GM23338 (cell line): Measurements from ENCODE around the gene PRKAG1. TPM values are rescaled to one million over a fixed set of nuclear protein-coding genes. Genes with fewer than 3 reads are reported as not detected.

Experiments used
- ATAC-seq: fragments of 200-7000 bp; cut with Tn5 transposase; 3 replicates; pipeline ENCODE4 v1.9.1; 2020
- DNase-seq: peaks from one replicate; pipeline ENCODE4 v3.0.0-alpha.2; 2015; ENCODE audit warnings: low spot score
- H2AFZ ChIP-seq: fragments of 200-600 bp; sonication (generic); 2 replicates; pipeline ENCODE4 v1.8.0; 2016; ENCODE audit warnings: antibody characterized with exemption, mild to moderate bottlenecking, moderate library complexity
- H3F3A ChIP-seq: fragments of 200-600 bp; sonication (generic); replicated peaks from 2 replicates; pipeline ENCODE4 v1.8.0; 2017; ENCODE audit warnings: antibody characterized with exemption, mixed run types, low read depth
- H3K27ac ChIP-seq: fragments of 200-600 bp; sonication (generic); 2 replicates; pipeline ENCODE4 v1.6.1; 2016; ENCODE audit warnings: low read depth
- H3K27me3 ChIP-seq: fragments of 200-600 bp; sonication (generic); 2 replicates; pipeline ENCODE4 v1.8.0; 2016; ENCODE audit warnings: mild to moderate bottlenecking, mixed run types, moderate library complexity; ENCODE audit not compliant: insufficient read depth
- H3K36me3 ChIP-seq: fragments of 200-600 bp; sonication (generic); 2 replicates; pipeline ENCODE4 v1.8.0; 2016; ENCODE audit warnings: mild to moderate bottlenecking; ENCODE audit not compliant: insufficient read depth
- H3K4me1 ChIP-seq: fragments of 200-600 bp; sonication (generic); 2 replicates; pipeline ENCODE4 v1.8.0; 2016; ENCODE audit warnings: mild to moderate bottlenecking, moderate library complexity; ENCODE audit not compliant: insufficient read depth
- H3K4me2 ChIP-seq: fragments of 200-600 bp; sonication (generic); 2 replicates; pipeline ENCODE4 v1.7.1; 2017; ENCODE audit warnings: mixed run types
- H3K4me3 ChIP-seq: fragments of 200-600 bp; sonication (generic); 2 replicates; pipeline ENCODE4 v1.6.1; 2016; ENCODE audit warnings: mixed run types
- H3K79me2 ChIP-seq: fragments of 200-600 bp; sonication (generic); replicated peaks from 2 replicates; pipeline ENCODE4 v1.8.0; 2017; ENCODE audit warnings: mild to moderate bottlenecking; ENCODE audit not compliant: insufficient read depth
- H3K9me2 ChIP-seq: fragments of 200-600 bp; sonication (generic); 2 replicates; pipeline ENCODE4 v1.8.0; 2017; ENCODE audit not compliant: insufficient read depth
- H4K20me1 ChIP-seq: fragments of 200-600 bp; sonication (generic); replicated peaks from 2 replicates; pipeline ENCODE4 v1.8.0; 2017; ENCODE audit warnings: mild to moderate bottlenecking; ENCODE audit not compliant: insufficient read depth
- H3K27ac Mint-ChIP-seq: 2 replicates; pipeline ENCODE4 v1.8.0; 2020; ENCODE audit warnings: inconsistent platforms, mild to moderate bottlenecking, moderate library complexity, mixed read lengths
- H3K27me3 Mint-ChIP-seq: 3 replicates; pipeline ENCODE4 v1.8.0; 2022; ENCODE audit warnings: low read depth, mild to moderate bottlenecking, moderate library complexity, mixed read lengths, inconsistent platforms; ENCODE audit not compliant: insufficient read depth, poor library complexity
- H3K36me3 Mint-ChIP-seq: 3 replicates; pipeline ENCODE4 v1.8.0; 2021; ENCODE audit warnings: low read depth, mild to moderate bottlenecking, inconsistent platforms, moderate library complexity, mixed read lengths
- H3K4me1 Mint-ChIP-seq: 3 replicates; pipeline ENCODE4 v1.8.0; 2020; ENCODE audit warnings: mild to moderate bottlenecking, inconsistent platforms, mixed read lengths
- H3K4me3 Mint-ChIP-seq: 3 replicates; pipeline ENCODE4 v1.8.0; 2021; ENCODE audit warnings: moderate library complexity, mild to moderate bottlenecking, inconsistent platforms, mixed read lengths
- H3K9me3 Mint-ChIP-seq: 3 replicates; pipeline ENCODE4 v1.8.0; 2020; ENCODE audit warnings: moderate library complexity, mild to moderate bottlenecking, inconsistent platforms, mixed read lengths
- CREB1 ChIP-seq: fragments of 250-450 bp; sonication (Bioruptor Pico); IDR thresholded peaks from 2 replicates; pipeline ENCODE4 v1.5.0; 2020; ENCODE audit warnings: low read depth, mild to moderate bottlenecking, moderate library complexity
- ETS1 ChIP-seq: IDR thresholded peaks from 2 replicates; pipeline ENCODE4 v1.6.1; 2016; ENCODE audit warnings: antibody characterized with exemption
- EZH2 ChIP-seq: fragments of 200-600 bp; sonication (generic); IDR thresholded peaks from one replicate; pipeline ENCODE4 v1.8.0; 2017; ENCODE audit warnings: antibody characterized with exemption, mild to moderate bottlenecking, low read depth; ENCODE audit not compliant: unreplicated experiment
- EZH2phosphoT487 ChIP-seq: fragments of 200-600 bp; sonication (generic); IDR thresholded peaks from one replicate; pipeline ENCODE4 v1.8.1; 2018; ENCODE audit warnings: antibody characterized with exemption; ENCODE audit not compliant: unreplicated experiment
- JUNB ChIP-seq: IDR thresholded peaks from one replicate; pipeline ENCODE4 v1.6.1; 2016; ENCODE audit warnings: antibody characterized with exemption; ENCODE audit not compliant: unreplicated experiment
- NANOG ChIP-seq: IDR thresholded peaks from 2 replicates; pipeline ENCODE4 v1.6.1; 2016; ENCODE audit warnings: antibody characterized with exemption, borderline replicate concordance
- POLR2AphosphoS5 ChIP-seq: IDR thresholded peaks from 2 replicates; pipeline ENCODE4 v1.6.1; 2016; ENCODE audit warnings: antibody characterized with exemption, low read depth
- REST ChIP-seq: IDR thresholded peaks from one replicate; pipeline ENCODE4 v1.6.1; 2018; ENCODE audit warnings: antibody characterized with exemption; ENCODE audit not compliant: unreplicated experiment
- STAT1 ChIP-seq: IDR thresholded peaks from one replicate; pipeline ENCODE4 v1.6.1; 2016; ENCODE audit warnings: antibody characterized with exemption; ENCODE audit not compliant: unreplicated experiment
- ZNF114 ChIP-seq: fragments of 250-450 bp; sonication (Bioruptor Pico); IDR thresholded peaks from 2 replicates; pipeline ENCODE4 v1.5.0; 2020; ENCODE audit warnings: mild to moderate bottlenecking, moderate library complexity
- ZNF331 ChIP-seq: fragments of 250-450 bp; sonication (Bioruptor Pico); IDR thresholded peaks from 2 replicates; pipeline ENCODE4 v1.5.0; 2020; ENCODE audit warnings: low read depth, mild to moderate bottlenecking, moderate library complexity
- polyA plus RNA-seq: library from polyadenylated mRNA; unstranded; fragments of >200 nt; fragmentation: Nextera tagmentation; extraction: Ambion mirVana; gene quantifications from 2 replicates; pipeline ENCODE4 v1.2.1, GENCODE V29; 2016
- total RNA-seq: library from RNA; depleted of rRNA; stranded (reverse); fragments of >200 nt; shearing (Covaris generic); gene quantifications from 2 replicates; pipeline ENCODE4 v1.2.3, GENCODE V29; 2014
- TF ChIP-seq, protein P1 (sequence below): fragments of 250-450 bp; sonication (Bioruptor Pico); IDR thresholded peaks from 2 replicates; pipeline ENCODE4 v1.5.0; 2020; ENCODE audit warnings: mild to moderate bottlenecking, moderate library complexity

PRKAG1 gene
- total and polyA plus RNA-seq, 2 experiments from 2014 or later = 19.9 to 35.4 TPM

- no peak for ATAC-seq
- Mint-ChIP-seq H3K27ac (no peak overlapping the region), H3K36me3 (no peaks in the 10 kb centered on the region), H3K27me3 (peaks cover 74% of the 10 kb centered on the region), H3K4me3 (no peak overlapping the region), H3K4me1 (peaks cover 20% of the 10 kb centered on the region), H3K9me3 (no peaks in the 10 kb centered on the region)
- no peaks in the 10 kb centered on the region for H3K9me2 ChIP-seq
- TF ChIP-seq CREB1 (CRISPR knock-in tag) (no peak), EZH2phosphoT487 (no peak), JUNB (no peak), ZNF114 (no peak), ETS1 (no peak), REST (no peak), ZNF331 (no peak), EZH2 (no peak), POLR2AphosphoS5 (no peak), NANOG (no peak), STAT1 (no peak)
- TF ChIP-seq, protein P1, sequence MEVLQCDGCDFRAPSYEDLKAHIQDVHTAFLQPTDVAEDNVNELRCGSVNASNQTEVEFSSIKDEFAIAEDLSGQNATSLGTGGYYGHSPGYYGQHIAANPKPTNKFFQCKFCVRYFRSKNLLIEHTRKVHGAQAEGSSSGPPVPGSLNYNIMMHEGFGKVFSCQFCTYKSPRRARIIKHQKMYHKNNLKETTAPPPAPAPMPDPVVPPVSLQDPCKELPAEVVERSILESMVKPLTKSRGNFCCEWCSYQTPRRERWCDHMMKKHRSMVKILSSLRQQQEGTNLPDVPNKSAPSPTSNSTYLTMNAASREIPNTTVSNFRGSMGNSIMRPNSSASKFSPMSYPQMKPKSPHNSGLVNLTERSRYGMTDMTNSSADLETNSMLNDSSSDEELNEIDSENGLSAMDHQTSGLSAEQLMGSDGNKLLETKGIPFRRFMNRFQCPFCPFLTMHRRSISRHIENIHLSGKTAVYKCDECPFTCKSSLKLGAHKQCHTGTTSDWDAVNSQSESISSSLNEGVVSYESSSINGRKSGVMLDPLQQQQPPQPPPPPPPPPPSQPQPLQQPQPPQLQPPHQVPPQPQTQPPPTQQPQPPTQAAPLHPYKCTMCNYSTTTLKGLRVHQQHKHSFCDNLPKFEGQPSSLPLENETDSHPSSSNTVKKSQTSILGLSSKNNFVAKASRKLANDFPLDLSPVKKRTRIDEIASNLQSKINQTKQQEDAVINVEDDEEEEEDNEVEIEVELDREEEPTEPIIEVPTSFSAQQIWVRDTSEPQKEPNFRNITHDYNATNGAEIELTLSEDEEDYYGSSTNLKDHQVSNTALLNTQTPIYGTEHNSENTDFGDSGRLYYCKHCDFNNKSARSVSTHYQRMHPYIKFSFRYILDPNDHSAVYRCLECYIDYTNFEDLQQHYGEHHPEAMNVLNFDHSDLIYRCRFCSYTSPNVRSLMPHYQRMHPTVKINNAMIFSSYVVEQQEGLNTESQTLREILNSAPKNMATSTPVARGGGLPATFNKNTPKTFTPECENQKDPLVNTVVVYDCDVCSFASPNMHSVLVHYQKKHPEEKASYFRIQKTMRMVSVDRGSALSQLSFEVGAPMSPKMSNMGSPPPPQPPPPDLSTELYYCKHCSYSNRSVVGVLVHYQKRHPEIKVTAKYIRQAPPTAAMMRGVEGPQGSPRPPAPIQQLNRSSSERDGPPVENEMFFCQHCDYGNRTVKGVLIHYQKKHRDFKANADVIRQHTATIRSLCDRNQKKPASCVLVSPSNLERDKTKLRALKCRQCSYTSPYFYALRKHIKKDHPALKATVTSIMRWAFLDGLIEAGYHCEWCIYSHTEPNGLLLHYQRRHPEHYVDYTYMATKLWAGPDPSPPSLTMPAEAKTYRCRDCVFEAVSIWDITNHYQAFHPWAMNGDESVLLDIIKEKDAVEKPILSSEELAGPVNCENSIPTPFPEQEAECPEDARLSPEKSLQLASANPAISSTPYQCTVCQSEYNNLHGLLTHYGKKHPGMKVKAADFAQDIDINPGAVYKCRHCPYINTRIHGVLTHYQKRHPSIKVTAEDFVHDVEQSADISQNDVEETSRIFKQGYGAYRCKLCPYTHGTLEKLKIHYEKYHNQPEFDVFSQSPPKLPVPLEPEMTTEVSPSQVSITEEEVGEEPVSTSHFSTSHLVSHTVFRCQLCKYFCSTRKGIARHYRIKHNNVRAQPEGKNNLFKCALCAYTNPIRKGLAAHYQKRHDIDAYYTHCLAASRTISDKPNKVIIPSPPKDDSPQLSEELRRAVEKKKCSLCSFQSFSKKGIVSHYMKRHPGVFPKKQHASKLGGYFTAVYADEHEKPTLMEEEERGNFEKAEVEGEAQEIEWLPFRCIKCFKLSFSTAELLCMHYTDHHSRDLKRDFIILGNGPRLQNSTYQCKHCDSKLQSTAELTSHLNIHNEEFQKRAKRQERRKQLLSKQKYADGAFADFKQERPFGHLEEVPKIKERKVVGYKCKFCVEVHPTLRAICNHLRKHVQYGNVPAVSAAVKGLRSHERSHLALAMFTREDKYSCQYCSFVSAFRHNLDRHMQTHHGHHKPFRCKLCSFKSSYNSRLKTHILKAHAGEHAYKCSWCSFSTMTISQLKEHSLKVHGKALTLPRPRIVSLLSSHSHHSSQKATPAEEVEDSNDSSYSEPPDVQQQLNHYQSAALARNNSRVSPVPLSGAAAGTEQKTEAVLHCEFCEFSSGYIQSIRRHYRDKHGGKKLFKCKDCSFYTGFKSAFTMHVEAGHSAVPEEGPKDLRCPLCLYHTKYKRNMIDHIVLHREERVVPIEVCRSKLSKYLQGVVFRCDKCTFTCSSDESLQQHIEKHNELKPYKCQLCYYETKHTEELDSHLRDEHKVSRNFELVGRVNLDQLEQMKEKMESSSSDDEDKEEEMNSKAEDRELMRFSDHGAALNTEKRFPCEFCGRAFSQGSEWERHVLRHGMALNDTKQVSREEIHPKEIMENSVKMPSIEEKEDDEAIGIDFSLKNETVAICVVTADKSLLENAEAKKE (CRISPR knock-in tag) = no peak
- H3K79me2 ChIP-seq = no peaks in the 10 kb centered on the region
- H3K4me3 ChIP-seq = no peak overlapping the region
- peaks cover 11% of the 10 kb centered on the region; the same call in 1 of the 2 replicates for H4K20me1 ChIP-seq
- H3K36me3 ChIP-seq = no peaks in the 10 kb centered on the region
- no peak overlapping the region for H3K4me2 ChIP-seq
- 0 out of 2 replicates have a peak, but pooled peaks cover 1% of the 10 kb centered on the region for H3F3A ChIP-seq
- peaks cover 100% of the 10 kb centered on the region for H3K27me3 ChIP-seq
- H2AFZ ChIP-seq = no peak overlapping the region
- H3K27ac ChIP-seq = no peak overlapping the region
- H3K4me1 ChIP-seq = peaks cover 6% of the 10 kb centered on the region; the same call in 1 of the 2 replicates
- DNase-seq = no peak
Measured at GRCh38 chr12:48985475-48985897, 33.1 kb downstream of the PRKAG1 start.
